ENCODE results near the gene TOP1. TPM values are rescaled to one million over a fixed set of nuclear protein-coding genes. Genes with fewer than 3 reads are reported as not detected.

The TOP1 gene
- total RNA-seq, 1 donor from 2014 or later, result 117 TPM

- Mint-ChIP-seq H3K36me3 (ENCODE audit: low read depth) (peaks cover 73% of the 10 kb centered on the region), H3K27ac (no peak overlapping the region), H3K4me1 (peaks cover 74% of the 10 kb centered on the region), H3K4me3 (no peak overlapping the region), H3K27me3 (no peaks in the 10 kb centered on the region), H3K9me3 (no peaks in the 10 kb centered on the region)
- intact Hi-C loops (cut with micrococcal nuclease), result no loop called here
- DNase-seq, result no peak
Observed at GRCh38 chr20:41034239-41034638, 5.6 kb downstream of the TOP1 start.

GRCh38 chr20:41035207-41035606 lies 6.6 kb downstream of the TOP1 start:
- Mint-ChIP-seq H3K4me1 (peaks cover 80% of the 10 kb centered on the region), H3K9me3 (no peaks in the 10 kb centered on the region), H3K27ac (no peak overlapping the region), H3K4me3 (no peak overlapping the region), H3K36me3 (ENCODE audit: low read depth) (peaks cover 69% of the 10 kb centered on the region), H3K27me3 (no peaks in the 10 kb centered on the region)
- intact Hi-C loops (cut with micrococcal nuclease), result no loop called here
- no peak for DNase-seq

DNA sequence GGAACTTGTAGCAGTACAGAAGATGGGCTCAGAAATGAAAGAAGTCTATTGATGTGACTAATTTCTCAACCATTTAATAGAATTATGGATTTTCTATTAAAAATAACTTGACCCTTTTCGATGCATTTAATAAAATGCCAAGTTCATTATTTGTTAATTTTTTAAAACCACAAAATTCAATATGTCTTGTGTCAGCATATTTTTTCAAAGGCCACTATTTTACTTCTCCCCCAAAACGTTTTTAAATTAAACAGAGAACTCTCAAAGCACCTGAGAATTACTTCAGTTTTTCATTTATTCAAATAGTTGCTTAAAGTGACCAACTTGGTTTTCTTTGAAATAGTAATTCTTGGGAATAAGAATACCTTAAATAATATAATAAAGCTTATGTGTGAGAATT lies 8.6 kb downstream of the TOP1 start:
- Mint-ChIP-seq H3K27me3 (no peaks in the 10 kb centered on the region), H3K36me3 (ENCODE audit: low read depth) (peaks cover 56% of the 10 kb centered on the region), H3K4me3 (no peak overlapping the region), H3K9me3 (no peaks in the 10 kb centered on the region), H3K4me1 (peaks cover 79% of the 10 kb centered on the region), H3K27ac (no peak overlapping the region)
- intact Hi-C loops (cut with micrococcal nuclease), result no loop called here
- DNase-seq, result no peak

- DNase-seq, result no peak
- Mint-ChIP-seq H3K9me3 (no peaks in the 10 kb centered on the region), H3K4me3 (no peak overlapping the region), H3K27me3 (no peaks in the 10 kb centered on the region), H3K36me3 (ENCODE audit: low read depth) (peaks cover 52% of the 10 kb centered on the region), H3K4me1 (peaks cover 79% of the 10 kb centered on the region), H3K27ac (peak overlapping the region; percentile 52)
- intact Hi-C loops (cut with micrococcal nuclease), result loop anchor here (1.0 kb wide), 1 partner anchor 8 kb away; no protein-coding TSS in a partner anchor
Observed at GRCh38 chr20:41038149-41038877, 9.7 kb downstream of the TOP1 start.

GRCh38 chr20:41038878-41039404 lies 10.3 kb downstream of the TOP1 start:
- H3K9me3 Mint-ChIP-seq, result no peaks in the 10 kb centered on the region
- DNase-seq, result no peak
- peak overlapping the region; percentile 52 for H3K27ac Mint-ChIP-seq
- peaks cover 52% of the 10 kb centered on the region for H3K36me3 Mint-ChIP-seq (ENCODE audit: low read depth)
- no peak overlapping the region for H3K4me3 Mint-ChIP-seq
- no peaks in the 10 kb centered on the region for H3K27me3 Mint-ChIP-seq
- peaks cover 74% of the 10 kb centered on the region for H3K4me1 Mint-ChIP-seq
- intact Hi-C loops (cut with micrococcal nuclease), result loop anchor here (1.0 kb wide), 1 partner anchor 9 kb away; no protein-coding TSS in a partner anchor

GRCh38 chr20:41040855-41041254 lies 12.2 kb downstream of the TOP1 start:
- H3K4me3 Mint-ChIP-seq, result peak overlapping the region; percentile 57

DNA sequence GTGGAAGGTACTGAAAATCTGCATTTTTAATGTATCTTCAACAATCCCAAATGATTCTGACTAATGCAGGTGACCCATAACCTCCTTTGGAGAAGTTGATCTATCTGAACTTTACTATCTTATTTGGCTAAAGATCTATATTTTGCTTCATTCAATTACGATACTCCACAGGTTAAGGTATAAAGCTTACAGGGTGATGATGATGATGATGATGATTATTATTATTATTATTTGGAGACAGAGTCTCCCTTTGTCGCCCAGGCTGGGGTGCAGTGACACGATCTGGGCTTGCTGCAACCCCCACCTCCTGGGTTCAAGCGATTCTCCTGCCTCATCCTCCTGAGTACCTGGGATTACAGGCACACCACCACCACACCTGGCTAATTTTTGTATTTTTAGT lies 13.1 kb downstream of the TOP1 start:
- H3K9me3 Mint-ChIP-seq, result no peaks in the 10 kb centered on the region
- H3K4me3 Mint-ChIP-seq, result no peak overlapping the region
- intact Hi-C loops (cut with micrococcal nuclease), result no loop called here
- H3K27ac Mint-ChIP-seq, result no peak overlapping the region
- peaks cover 68% of the 10 kb centered on the region for H3K4me1 Mint-ChIP-seq
- DNase-seq, result no peak
- no peaks in the 10 kb centered on the region for H3K27me3 Mint-ChIP-seq
- H3K36me3 Mint-ChIP-seq (ENCODE audit: low read depth), result peaks cover 38% of the 10 kb centered on the region

More at GRCh38 chr20:41040855-41041254, 12.2 kb downstream of the TOP1 start:
- peaks cover 67% of the 10 kb centered on the region for H3K4me1 Mint-ChIP-seq
- H3K27me3 Mint-ChIP-seq, result no peaks in the 10 kb centered on the region
- intact Hi-C loops (cut with micrococcal nuclease), result no loop called here
- H3K27ac Mint-ChIP-seq, result peak overlapping the region; percentile 15
- no peaks in the 10 kb centered on the region for H3K9me3 Mint-ChIP-seq
- H3K36me3 Mint-ChIP-seq (ENCODE audit: low read depth), result peaks cover 46% of the 10 kb centered on the region
- DNase-seq, result peak; percentile 74

DNA sequence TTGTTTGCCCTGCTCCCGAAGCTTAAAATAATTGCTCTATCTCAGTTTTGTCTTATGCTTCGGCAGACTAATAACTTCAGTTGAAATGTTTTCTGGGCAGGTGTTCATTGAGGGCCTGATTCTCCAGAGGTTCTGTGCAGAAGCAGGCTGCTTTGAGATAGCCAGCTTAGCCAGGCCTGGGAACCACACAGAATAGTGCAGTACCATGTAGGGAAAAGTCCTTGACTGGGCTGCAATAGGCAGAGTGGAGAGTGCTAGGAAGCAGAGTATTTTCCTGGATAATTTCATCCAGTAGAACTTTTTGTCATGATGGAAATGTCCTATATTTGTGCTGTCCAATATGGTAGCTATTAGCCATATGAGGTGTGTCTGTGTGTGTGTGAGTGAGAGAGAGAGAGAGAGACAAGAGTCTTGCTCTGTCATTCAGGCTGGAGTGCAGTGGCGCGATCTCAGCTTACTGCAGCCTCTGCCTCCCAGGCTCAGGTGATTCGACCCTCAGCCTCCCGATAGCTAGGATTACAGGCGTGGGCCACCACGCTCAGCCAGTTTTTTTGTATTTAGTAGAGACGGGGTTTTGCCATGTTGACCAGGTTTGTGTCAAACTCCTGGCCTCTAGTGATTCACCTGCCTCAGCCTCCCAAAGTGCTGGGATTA lies 15.9 kb downstream of the TOP1 start:
- Mint-ChIP-seq H3K4me1 (peaks cover 77% of the 10 kb centered on the region), H3K36me3 (ENCODE audit: low read depth) (peaks cover 27% of the 10 kb centered on the region), H3K27ac (peak overlapping the region; percentile 49), H3K9me3 (no peaks in the 10 kb centered on the region), H3K4me3 (no peak overlapping the region), H3K27me3 (no peaks in the 10 kb centered on the region)
- intact Hi-C loops (cut with micrococcal nuclease), result loop anchor here (5.0 kb wide), 1 partner anchor 38 kb away; no protein-coding TSS in a partner anchor
- DNase-seq, result no peak

DNA sequence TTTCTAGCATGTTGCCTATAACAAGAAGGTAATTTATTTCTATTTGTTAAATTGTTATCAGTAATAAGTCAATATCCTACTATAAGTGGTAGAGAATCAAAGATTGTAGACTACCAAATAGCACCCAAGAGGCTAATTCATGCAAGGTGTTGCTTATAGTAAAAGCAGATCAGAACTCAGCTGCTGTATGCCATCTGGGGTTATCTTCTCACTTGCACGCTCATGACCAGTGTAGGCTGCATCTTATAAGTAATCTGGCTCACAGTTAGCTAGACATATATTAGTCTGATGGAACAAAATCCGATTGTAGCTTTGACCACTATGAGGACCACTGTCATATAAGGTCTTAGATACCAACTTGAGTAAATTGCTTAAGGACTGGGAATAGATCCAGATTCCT lies 17.0 kb downstream of the TOP1 start:
- Mint-ChIP-seq H3K4me3 (no peak overlapping the region), H3K9me3 (no peaks in the 10 kb centered on the region), H3K36me3 (ENCODE audit: low read depth) (peaks cover 30% of the 10 kb centered on the region), H3K4me1 (peaks cover 75% of the 10 kb centered on the region), H3K27ac (no peak overlapping the region), H3K27me3 (no peaks in the 10 kb centered on the region)
- DNase-seq, result no peak
- intact Hi-C loops (cut with micrococcal nuclease), result loop anchor here (5.0 kb wide), 1 partner anchor 37 kb away; no protein-coding TSS in a partner anchor

- peak overlapping the region; percentile 2 for H3K4me3 Mint-ChIP-seq
- H3K27ac Mint-ChIP-seq, result peak overlapping the region; percentile 11
- intact Hi-C loops (cut with micrococcal nuclease), result loop anchor here (1.0 to 5.0 kb wide), 2 partner anchors 9 to 36 kb away; no protein-coding TSS in a partner anchor
- H3K36me3 Mint-ChIP-seq (ENCODE audit: low read depth), result peaks cover 34% of the 10 kb centered on the region
- no peaks in the 10 kb centered on the region for H3K27me3 Mint-ChIP-seq
- peaks cover 77% of the 10 kb centered on the region for H3K4me1 Mint-ChIP-seq
- no peaks in the 10 kb centered on the region for H3K9me3 Mint-ChIP-seq
- peak; percentile 66 for DNase-seq
Observed at GRCh38 chr20:41046716-41047115, 18.1 kb downstream of the TOP1 start.

- Mint-ChIP-seq H3K27me3 (no peaks in the 10 kb centered on the region), H3K4me1 (peaks cover 77% of the 10 kb centered on the region), H3K27ac (peak overlapping the region; percentile 81), H3K4me3 (peak overlapping the region; percentile 86), H3K36me3 (ENCODE audit: low read depth) (peaks cover 31% of the 10 kb centered on the region), H3K9me3 (no peaks in the 10 kb centered on the region)
- intact Hi-C loops (cut with micrococcal nuclease), result loop anchor here (1.0 to 5.0 kb wide), 2 partner anchors 8 to 35 kb away; no protein-coding TSS in a partner anchor
- DNase-seq, result peak; percentile 70
Observed at GRCh38 chr20:41047279-41047974, 18.8 kb downstream of the TOP1 start.

DNA sequence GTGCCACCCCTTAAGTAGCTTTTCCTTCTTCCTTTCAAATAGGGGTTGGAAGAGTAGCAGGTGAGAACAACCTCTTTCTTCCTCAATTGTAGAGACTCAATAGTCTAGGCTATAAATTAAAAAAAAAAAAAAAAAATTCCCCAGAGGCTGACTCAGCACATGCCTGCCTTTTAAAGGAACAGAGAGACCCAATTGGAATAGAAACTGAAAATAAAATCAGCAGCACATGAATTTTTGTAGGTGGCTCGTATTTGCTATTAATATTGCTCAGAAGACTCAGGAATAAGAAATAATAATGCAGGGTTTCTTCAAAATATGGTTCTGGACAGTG lies 19.3 kb downstream of the TOP1 start:
- Mint-ChIP-seq H3K36me3 (ENCODE audit: low read depth) (peaks cover 31% of the 10 kb centered on the region), H3K4me3 (peak overlapping the region; percentile 86), H3K27me3 (no peaks in the 10 kb centered on the region), H3K27ac (peak overlapping the region; percentile 81), H3K9me3 (no peaks in the 10 kb centered on the region), H3K4me1 (peaks cover 72% of the 10 kb centered on the region)
- intact Hi-C loops (cut with micrococcal nuclease), result loop anchor here (1.0 to 5.0 kb wide), 5 partner anchors 7 to 57 kb away; partner anchors contain the start of gene TOP1
- peak; percentile 75 for DNase-seq

GRCh38 chr20:41048461-41049301 lies 20.1 kb downstream of the TOP1 start:
- Mint-ChIP-seq H3K4me3 (peak overlapping the region; percentile 86), H3K36me3 (ENCODE audit: low read depth) (peaks cover 32% of the 10 kb centered on the region), H3K27ac (peak overlapping the region; percentile 81), H3K9me3 (peaks cover 2% of the 10 kb centered on the region), H3K27me3 (no peaks in the 10 kb centered on the region), H3K4me1 (peaks cover 74% of the 10 kb centered on the region)
- DNase-seq, result peak; percentile 73
- intact Hi-C loops (cut with micrococcal nuclease), result loop anchor here (1.0 to 5.0 kb wide), 5 partner anchors 10 to 58 kb away; partner anchors contain the start of gene TOP1
